ENCODE data around the gene MESD. TPM values are rescaled to one million over a fixed set of nuclear protein-coding genes. Genes with fewer than 3 reads are reported as not detected.

MESD gene
- total RNA-seq, 2 donors from 2014 or later = 31.7 to 35.8 TPM

GRCh38 chr15:80942746-80943565, 46.7 kb downstream of the MESD start:
- H3K9me3 Mint-ChIP-seq = no peaks in the 10 kb centered on the region
- Histone ChIP-seq H3K4me1 (ENCODE audit: control insufficient read depth, insufficient read depth, low read length) (no peaks in the 10 kb centered on the region), H3K4me3 (ENCODE audit: low read length) (no peak overlapping the region), H3K27me3 (ENCODE audit: control insufficient read depth, insufficient read depth, low read length, poor library complexity, severe bottlenecking) (no peaks in the 10 kb centered on the region), H3K36me3 (ENCODE audit: control insufficient read depth, insufficient read depth, low read length) (peaks cover 35% of the 10 kb centered on the region), H3K27ac (ENCODE audit: low read depth, low read length) (no peak overlapping the region), H3K9ac (ENCODE audit: extremely low read depth, low read length, poor library complexity, severe bottlenecking) (no peak overlapping the region), H3K9me3 (ENCODE audit: control insufficient read depth, low read length) (no peaks in the 10 kb centered on the region)
- H3K27ac Mint-ChIP-seq = no peak overlapping the region
- no peaks in the 10 kb centered on the region for H3K4me1 Mint-ChIP-seq
- H3K36me3 Mint-ChIP-seq (ENCODE audit: low read depth) = peaks cover 26% of the 10 kb centered on the region
- no peak for TF ChIP-seq CTCF (conservative IDR thresholded peaks at IDR 0.05)
- DNase-seq = no peak
- no peaks in the 10 kb centered on the region for H3K27me3 Mint-ChIP-seq (ENCODE audit: insufficient read depth)
- H3K4me3 Mint-ChIP-seq = no peak overlapping the region
- 94 to 95% methylated on average over 10 to 16 of the region's 16 CpGs for WGBS, 2 experiments (ENCODE audit: insufficient coverage in 1 of 2, insufficient read length in 1 of 2)

- H3K9ac ChIP-seq (ENCODE audit: extremely low read depth, low read length, poor library complexity, severe bottlenecking) = no peak overlapping the region
- peaks cover 28% of the 10 kb centered on the region for H3K36me3 ChIP-seq (ENCODE audit: control insufficient read depth, insufficient read depth, low read length)
- Mint-ChIP-seq H3K27ac (no peak overlapping the region), H3K9me3 (no peaks in the 10 kb centered on the region), H3K4me3 (no peak overlapping the region), H3K36me3 (ENCODE audit: low read depth) (peaks cover 22% of the 10 kb centered on the region), H3K27me3 (ENCODE audit: insufficient read depth) (no peaks in the 10 kb centered on the region), H3K4me1 (no peaks in the 10 kb centered on the region)
- TF ChIP-seq CTCF (conservative IDR thresholded peaks at IDR 0.05) = no peak
- no peak overlapping the region for H3K27ac ChIP-seq (ENCODE audit: low read depth, low read length)
- DNase-seq = no peak
- no peaks in the 10 kb centered on the region for H3K4me1 ChIP-seq (ENCODE audit: control insufficient read depth, insufficient read depth, low read length)
- WGBS, 2 experiments (ENCODE audit: insufficient coverage in 1 of 2, insufficient read length in 1 of 2) = 93 to 97% methylated on average over 4 to 6 of the region's 7 CpGs
- H3K9me3 ChIP-seq (ENCODE audit: control insufficient read depth, low read length) = no peaks in the 10 kb centered on the region
- H3K27me3 ChIP-seq (ENCODE audit: control insufficient read depth, insufficient read depth, low read length, poor library complexity, severe bottlenecking) = no peaks in the 10 kb centered on the region
- H3K4me3 ChIP-seq (ENCODE audit: low read length) = no peak overlapping the region
Measured at GRCh38 chr15:80942266-80942665, 47.4 kb downstream of the MESD start.

GRCh38 chr15:80940851-80941250, 48.8 kb downstream of the MESD start:
- no peaks in the 10 kb centered on the region for H3K27me3 Mint-ChIP-seq (ENCODE audit: insufficient read depth)
- no peak overlapping the region for H3K27ac ChIP-seq (ENCODE audit: low read depth, low read length)
- H3K9ac ChIP-seq (ENCODE audit: extremely low read depth, low read length, poor library complexity, severe bottlenecking) = no peak overlapping the region
- H3K36me3 ChIP-seq (ENCODE audit: control insufficient read depth, insufficient read depth, low read length) = peaks cover 18% of the 10 kb centered on the region
- H3K4me1 Mint-ChIP-seq = no peaks in the 10 kb centered on the region
- H3K27me3 ChIP-seq (ENCODE audit: control insufficient read depth, insufficient read depth, low read length, poor library complexity, severe bottlenecking) = no peaks in the 10 kb centered on the region
- WGBS, 2 experiments (ENCODE audit: insufficient coverage in 1 of 2, insufficient read length in 1 of 2) = 98 to 100% methylated on average over 5 to 6 of the region's 6 CpGs
- H3K4me1 ChIP-seq (ENCODE audit: control insufficient read depth, insufficient read depth, low read length) = no peaks in the 10 kb centered on the region
- H3K4me3 ChIP-seq (ENCODE audit: low read length) = no peak overlapping the region
- no peak for DNase-seq
- no peak for TF ChIP-seq CTCF (conservative IDR thresholded peaks at IDR 0.05)
- no peaks in the 10 kb centered on the region for H3K9me3 ChIP-seq (ENCODE audit: control insufficient read depth, low read length)
- no peak overlapping the region for H3K27ac Mint-ChIP-seq
- no peaks in the 10 kb centered on the region for H3K9me3 Mint-ChIP-seq
- H3K4me3 Mint-ChIP-seq = no peak overlapping the region
- peaks cover 16% of the 10 kb centered on the region for H3K36me3 Mint-ChIP-seq (ENCODE audit: low read depth)
